Activated CD4-positive, alpha-beta memory T cell treated with anti-CD3 and anti-CD28 coated beads for 36 hours (primary cell): ENCODE measurements around the gene MIPEP. TPM values are rescaled to one million over a fixed set of nuclear protein-coding genes. Genes with fewer than 3 reads are reported as not detected.

Experiments
- CTCF ChIA-PET: fragments of 350-600 bp; sonication (Branson Sonifier 250); formaldehyde crosslinking; loops from one replicate; lab custom pipeline; 2021; ENCODE audit warnings: antibody characterized with exemption, inconsistent platforms; lab: Charles Lee
- POLR2A ChIA-PET: fragments of 350-600 bp; sonication (Branson Sonifier 250); formaldehyde crosslinking; loops from one replicate; lab custom pipeline; 2021; ENCODE audit warnings: antibody characterized with exemption; lab: Charles Lee
- DNase-seq: peaks from one replicate; pipeline ENCODE4 v3.0.0-alpha.2; 2020
- H3K27ac Mint-ChIP-seq: one replicate; pipeline ENCODE4 v1.8.0; 2021; ENCODE audit warnings: mixed read lengths
- H3K27me3 Mint-ChIP-seq: one replicate; pipeline ENCODE4 v1.8.0; 2021; ENCODE audit warnings: mixed read lengths
- H3K36me3 Mint-ChIP-seq: one replicate; pipeline ENCODE4 v1.8.0; 2021; ENCODE audit warnings: mixed read lengths
- H3K4me1 Mint-ChIP-seq: one replicate; pipeline ENCODE4 v1.8.0; 2021; ENCODE audit warnings: low read depth, mixed read lengths
- H3K4me3 Mint-ChIP-seq: one replicate; pipeline ENCODE4 v1.8.0; 2021; ENCODE audit warnings: mild to moderate bottlenecking, mixed read lengths
- H3K9me3 Mint-ChIP-seq: one replicate; pipeline ENCODE4 v1.8.0; 2021; ENCODE audit warnings: mixed read lengths
- intact Hi-C: fragments of 100-400 bp; cut with micrococcal nuclease; formaldehyde crosslinking; loops from one replicate; pipeline ENCODE4 v1.15.1; 2023
- total RNA-seq, 2 experiments: library from RNA; stranded (reverse); gene quantifications; one replicate each; pipeline ENCODE4 v1.2.3, GENCODE V29; 2021

Gene MIPEP
- total RNA-seq, 2 experiments from 2014 or later: 16.6 to 16.7 TPM

GRCh38 chr13:23797276-23797903, 91.8 kb downstream of the MIPEP start:
- POLR2A ChIA-PET: no interaction called here
- Mint-ChIP-seq H3K27me3 (no peaks in the 10 kb centered on the region), H3K36me3 (peaks cover 16% of the 10 kb centered on the region), H3K4me3 (no peak overlapping the region), H3K4me1 (peaks cover 42% of the 10 kb centered on the region), H3K9me3 (peaks cover 4% of the 10 kb centered on the region), H3K27ac (no peak overlapping the region)
- peak; percentile 17 for DNase-seq
- intact Hi-C loops: loop anchor here (10.0 kb wide), 1 partner anchor 423 kb away; no protein-coding TSS in a partner anchor
- CTCF ChIA-PET: no interaction called here

- no peaks in the 10 kb centered on the region for H3K27me3 Mint-ChIP-seq
- CTCF ChIA-PET: interaction anchor here (0.7 kb wide), 1 partner anchor 329 kb away, joined by 4 read pairs; no protein-coding TSS in a partner anchor
- H3K4me3 Mint-ChIP-seq: no peak overlapping the region
- H3K36me3 Mint-ChIP-seq: peaks cover 12% of the 10 kb centered on the region
- DNase-seq: no peak
- POLR2A ChIA-PET: no interaction called here
- intact Hi-C loops: loop anchor here (10.0 kb wide), 1 partner anchor 422 kb away; no protein-coding TSS in a partner anchor
- H3K9me3 Mint-ChIP-seq: peaks cover 4% of the 10 kb centered on the region
- H3K4me1 Mint-ChIP-seq: peaks cover 42% of the 10 kb centered on the region
- H3K27ac Mint-ChIP-seq: no peak overlapping the region
Observed at GRCh38 chr13:23796551-23796950, 92.6 kb downstream of the MIPEP start.

GRCh38 chr13:23794267-23795161, 94.7 kb downstream of the MIPEP start:
- no peaks in the 10 kb centered on the region for H3K27me3 Mint-ChIP-seq
- intact Hi-C loops: loop anchor here (1.0 to 10.0 kb wide), 5 partner anchors 42 to 420 kb away; no protein-coding TSS in a partner anchor
- ChIA-PET CTCF (interaction anchor here (0.6 to 1.0 kb wide), 4 partner anchors 37 to 164 kb away, joined by 3 to 4 read pairs (median 3); no protein-coding TSS in a partner anchor), POLR2A (interaction anchor here (0.6 to 1.3 kb wide), 2 partner anchors 43 to 404 kb away, joined by 3 to 4 read pairs; no protein-coding TSS in a partner anchor)
- DNase-seq: no peak
- no peak overlapping the region for H3K27ac Mint-ChIP-seq
- H3K4me3 Mint-ChIP-seq: no peak overlapping the region
- peaks cover 29% of the 10 kb centered on the region for H3K4me1 Mint-ChIP-seq
- H3K9me3 Mint-ChIP-seq: peaks cover 4% of the 10 kb centered on the region
- H3K36me3 Mint-ChIP-seq: peaks cover 11% of the 10 kb centered on the region

- no peak overlapping the region for H3K27ac Mint-ChIP-seq
- H3K9me3 Mint-ChIP-seq: peaks cover 4% of the 10 kb centered on the region
- ChIA-PET CTCF (interaction anchor here (0.7 kb wide), 1 partner anchor 38 kb away, joined by 3 read pairs; no protein-coding TSS in a partner anchor), POLR2A (interaction anchor here (1.3 kb wide), 1 partner anchor 42 kb away, joined by 3 read pairs; no protein-coding TSS in a partner anchor)
- intact Hi-C loops: loop anchor here (1.0 to 10.0 kb wide), 5 partner anchors 41 to 419 kb away; no protein-coding TSS in a partner anchor
- H3K4me3 Mint-ChIP-seq: no peak overlapping the region
- H3K36me3 Mint-ChIP-seq: peaks cover 10% of the 10 kb centered on the region
- peaks cover 28% of the 10 kb centered on the region for H3K4me1 Mint-ChIP-seq
- H3K27me3 Mint-ChIP-seq: no peaks in the 10 kb centered on the region
- no peak for DNase-seq
Observed at GRCh38 chr13:23793711-23794110, 95.5 kb downstream of the MIPEP start.

GRCh38 chr13:23792680-23793079, 96.5 kb downstream of the MIPEP start:
- ChIA-PET CTCF (no interaction called here), POLR2A (no interaction called here)
- Mint-ChIP-seq H3K27me3 (no peaks in the 10 kb centered on the region), H3K27ac (no peak overlapping the region), H3K9me3 (no peaks in the 10 kb centered on the region), H3K36me3 (peaks cover 7% of the 10 kb centered on the region), H3K4me3 (no peak overlapping the region), H3K4me1 (peaks cover 25% of the 10 kb centered on the region)
- DNase-seq: no peak
- intact Hi-C loops: loop anchor here (10.0 kb wide), 1 partner anchor 418 kb away; no protein-coding TSS in a partner anchor

GRCh38 chr13:23790577-23791170, 98.5 kb downstream of the MIPEP start:
- H3K4me3 Mint-ChIP-seq: no peak overlapping the region
- no peaks in the 10 kb centered on the region for H3K27me3 Mint-ChIP-seq
- POLR2A ChIA-PET: no interaction called here
- DNase-seq: no peak
- intact Hi-C loops: loop anchor here (10.0 kb wide), 1 partner anchor 416 kb away; no protein-coding TSS in a partner anchor
- H3K9me3 Mint-ChIP-seq: no peaks in the 10 kb centered on the region
- H3K4me1 Mint-ChIP-seq: peaks cover 16% of the 10 kb centered on the region
- H3K27ac Mint-ChIP-seq: no peak overlapping the region
- H3K36me3 Mint-ChIP-seq: peaks cover 1% of the 10 kb centered on the region
- CTCF ChIA-PET: no interaction called here

- H3K4me1 Mint-ChIP-seq: peaks cover 13% of the 10 kb centered on the region
- H3K36me3 Mint-ChIP-seq: peaks cover 1% of the 10 kb centered on the region
- no peaks in the 10 kb centered on the region for H3K27me3 Mint-ChIP-seq
- no peak overlapping the region for H3K4me3 Mint-ChIP-seq
- H3K9me3 Mint-ChIP-seq: peaks cover 3% of the 10 kb centered on the region
- no peak overlapping the region for H3K27ac Mint-ChIP-seq
- DNase-seq: peak; percentile 18
- ChIA-PET CTCF (interaction anchor here (0.8 kb wide), 1 partner anchor 69 kb away, joined by 3 read pairs; no protein-coding TSS in a partner anchor), POLR2A (no interaction called here)
- intact Hi-C loops: loop anchor here (10.0 kb wide), 1 partner anchor 415 kb away; no protein-coding TSS in a partner anchor
Observed at GRCh38 chr13:23789576-23790346, 99.4 kb downstream of the MIPEP start.

GRCh38 chr13:23788459-23788858, 100.7 kb downstream of the MIPEP start:
- peaks cover 1% of the 10 kb centered on the region for H3K4me1 Mint-ChIP-seq
- CTCF ChIA-PET: no interaction called here
- H3K4me3 Mint-ChIP-seq: no peak overlapping the region
- no peak for DNase-seq
- intact Hi-C loops: no loop called here
- peaks cover 7% of the 10 kb centered on the region for H3K9me3 Mint-ChIP-seq
- H3K27ac Mint-ChIP-seq: no peak overlapping the region
- no peaks in the 10 kb centered on the region for H3K27me3 Mint-ChIP-seq
- POLR2A ChIA-PET: no interaction called here
- peaks cover 2% of the 10 kb centered on the region for H3K36me3 Mint-ChIP-seq

GRCh38 chr13:23787464-23787863, 101.7 kb downstream of the MIPEP start:
- intact Hi-C loops: no loop called here
- no peak overlapping the region for H3K27ac Mint-ChIP-seq

GRCh38 chr13:23786607-23787006, 102.6 kb downstream of the MIPEP start:
- Mint-ChIP-seq H3K4me3 (no peak overlapping the region), H3K4me1 (no peaks in the 10 kb centered on the region), H3K9me3 (peaks cover 9% of the 10 kb centered on the region), H3K27me3 (no peaks in the 10 kb centered on the region), H3K36me3 (peaks cover 2% of the 10 kb centered on the region), H3K27ac (no peak overlapping the region)
- intact Hi-C loops: no loop called here
- ChIA-PET CTCF (no interaction called here), POLR2A (no interaction called here)
- DNase-seq: no peak

More at GRCh38 chr13:23787464-23787863, 101.7 kb downstream of the MIPEP start:
- H3K9me3 Mint-ChIP-seq: peaks cover 9% of the 10 kb centered on the region
- no peak for DNase-seq
- H3K36me3 Mint-ChIP-seq: peaks cover 2% of the 10 kb centered on the region
- ChIA-PET CTCF (no interaction called here), POLR2A (no interaction called here)
- no peaks in the 10 kb centered on the region for H3K27me3 Mint-ChIP-seq
- H3K4me3 Mint-ChIP-seq: no peak overlapping the region
- H3K4me1 Mint-ChIP-seq: no peaks in the 10 kb centered on the region

GRCh38 chr13:23778879-23779278, 110.3 kb downstream of the MIPEP start:
- intact Hi-C loops: no loop called here
- Mint-ChIP-seq H3K27me3 (no peaks in the 10 kb centered on the region), H3K27ac (no peak overlapping the region), H3K4me1 (peaks cover 14% of the 10 kb centered on the region), H3K36me3 (peaks cover 15% of the 10 kb centered on the region), H3K9me3 (peaks cover 6% of the 10 kb centered on the region), H3K4me3 (no peak overlapping the region)
- DNase-seq: no peak
- POLR2A ChIA-PET: no interaction called here
- CTCF ChIA-PET: interaction anchor here (0.6 to 1.5 kb wide), 3 partner anchors 13 to 312 kb away, joined by 3 to 5 read pairs (median 3); no protein-coding TSS in a partner anchor
